NCI-H526 treated with DMSO at 0.1 percent for 48 hours (cell line): ENCODE results near the gene PTPA.
"Not testable (repeated sequence)": the region's sequence is repeated elsewhere in the genome, so short reads cannot be mapped to it uniquely, and the experiment has no call there.

Experiments
- DNase-seq: peaks from one replicate; lab custom pipeline; 2025; lab: John Stamatoyannopoulos, UW

Gene PTPA

GRCh38 chr9:129176701-129177442, 65.7 kb downstream of the PTPA start:
- DNase-seq = no peak

- no peak for DNase-seq
These were observed 66.2 kb downstream of the PTPA start for GRCh38 chr9:129177443-129177790.

GRCh38 chr9:129177791-129178567, 66.8 kb downstream of the PTPA start, which contains the start of gene IER5L:
Gene IER5L (minus strand): TSS chr9:129178261. CDS start chr9:129178052, 209 bp downstream.
- DNase-seq = peak; percentile 86

DNA sequence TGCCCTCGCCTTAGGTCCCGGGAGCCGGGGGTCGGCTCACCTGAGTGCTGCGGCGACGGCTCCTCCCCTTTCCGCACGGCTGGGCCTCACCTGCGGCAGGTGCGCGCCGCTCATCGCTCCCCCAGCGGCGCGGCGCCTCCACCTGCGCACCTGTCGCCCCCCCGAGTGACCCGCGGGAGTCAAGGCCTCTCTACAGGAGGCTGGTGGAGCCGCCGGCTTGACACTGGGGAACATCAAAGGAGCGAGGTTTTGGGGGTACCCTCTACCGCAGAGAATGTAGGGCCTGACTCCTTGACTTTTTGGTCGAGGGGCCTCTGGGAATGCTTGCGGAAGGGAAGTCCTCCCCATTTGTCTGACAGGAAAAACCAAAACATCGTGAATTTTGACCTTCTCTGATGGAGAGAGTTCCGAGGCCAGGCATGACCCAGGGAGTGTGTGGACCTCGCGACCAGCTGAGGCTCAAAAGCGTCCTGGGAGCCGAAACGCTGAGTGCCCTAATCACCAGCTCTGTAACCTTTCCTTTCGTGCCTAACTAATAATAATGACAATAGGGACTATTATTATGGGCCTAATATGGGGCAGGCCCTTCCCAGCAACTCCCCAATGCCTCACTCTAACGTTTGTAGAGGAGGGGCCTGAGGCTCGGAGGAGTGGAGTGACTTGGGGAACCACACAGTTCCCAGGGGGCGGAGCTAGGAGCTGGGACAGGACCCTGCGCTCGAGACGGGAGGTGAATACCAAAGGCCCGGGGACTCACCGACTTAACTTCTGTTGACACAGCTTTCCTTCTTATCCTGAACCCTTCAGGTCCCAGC, 67.6 kb downstream of the PTPA start:
- no peak for DNase-seq

- no peak for DNase-seq
These were observed 70.0 kb downstream of the PTPA start for GRCh38 chr9:129181246-129181645.

DNA sequence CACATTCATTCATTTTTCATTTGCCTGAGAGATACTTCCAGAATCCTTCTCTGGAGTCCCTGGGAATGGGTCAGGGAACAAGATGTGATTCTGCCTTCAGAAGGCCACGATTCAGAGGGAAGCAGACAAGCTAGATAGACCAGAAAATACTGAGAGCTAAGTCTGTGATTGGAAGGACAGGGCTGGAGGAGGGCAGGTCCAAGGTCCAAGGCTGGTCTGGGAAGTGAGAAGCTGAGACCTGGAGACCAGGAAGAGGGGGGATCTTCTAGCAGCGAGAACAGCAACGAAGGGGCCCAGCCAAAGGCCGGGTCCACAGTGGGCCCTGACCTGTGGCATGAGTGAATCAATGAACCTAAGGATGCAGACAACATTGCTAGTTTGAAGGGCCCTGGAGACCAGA, 70.9 kb downstream of the PTPA start:
- DNase-seq = no peak

- DNase-seq = no peak
These were observed 71.6 kb downstream of the PTPA start for GRCh38 chr9:129182625-129183494.

DNA sequence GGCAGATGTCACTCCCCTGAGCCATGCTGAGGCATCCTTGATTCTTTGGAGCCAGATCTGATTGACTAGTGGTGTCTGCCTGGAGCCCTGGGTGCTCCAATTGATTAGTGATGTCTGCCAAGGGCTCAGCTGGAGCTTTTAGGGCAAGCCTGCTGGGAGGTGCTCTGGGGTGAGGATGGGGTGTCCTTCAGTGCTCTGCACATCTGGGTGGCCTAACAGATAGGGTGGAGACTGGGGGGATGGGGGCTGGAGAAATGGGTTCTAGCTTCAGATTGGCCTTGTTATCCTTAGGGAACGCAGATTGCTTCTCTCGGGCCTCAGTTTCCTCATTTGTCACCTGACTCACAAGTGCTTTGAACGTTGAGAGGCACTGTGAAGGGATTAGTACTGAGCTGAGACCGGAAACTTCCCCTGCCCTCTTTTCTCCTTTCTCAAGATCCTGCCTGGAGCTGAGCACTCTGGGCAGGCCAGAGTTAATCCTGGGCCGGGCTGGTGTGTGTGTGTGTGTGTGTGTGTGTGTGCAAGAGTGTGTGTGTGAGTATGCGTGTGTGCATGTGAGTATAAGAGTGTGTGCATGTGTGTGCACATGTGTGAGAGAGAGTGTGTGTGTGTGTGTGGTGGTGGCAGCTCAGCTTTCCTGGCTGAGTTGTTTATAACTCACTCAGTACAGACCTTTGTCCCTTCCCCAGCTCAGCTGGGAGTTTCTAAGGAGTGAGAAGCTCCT, 72.4 kb downstream of the PTPA start:
- DNase-seq = no peak

DNA sequence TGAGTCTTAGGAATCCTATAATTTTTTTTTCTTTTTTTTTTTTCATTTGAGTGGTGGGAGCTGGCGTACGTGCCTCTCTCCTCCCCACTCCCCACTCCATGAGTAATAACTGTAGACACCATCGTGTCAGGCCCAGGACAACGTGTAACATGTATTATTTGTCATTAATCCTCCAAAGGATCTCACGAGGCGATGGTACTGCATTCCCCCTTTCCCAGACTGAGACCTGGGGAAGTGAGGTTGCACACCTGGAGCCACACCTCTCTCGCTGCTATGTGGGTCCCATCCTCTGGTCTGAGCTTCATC, 73.0 kb downstream of the PTPA start:
- DNase-seq = no peak

- DNase-seq = no peak
These were observed 73.4 kb downstream of the PTPA start for GRCh38 chr9:129184596-129185122.

- no peak for DNase-seq
These were observed 74.2 kb downstream of the PTPA start for GRCh38 chr9:129185402-129185801.

DNA sequence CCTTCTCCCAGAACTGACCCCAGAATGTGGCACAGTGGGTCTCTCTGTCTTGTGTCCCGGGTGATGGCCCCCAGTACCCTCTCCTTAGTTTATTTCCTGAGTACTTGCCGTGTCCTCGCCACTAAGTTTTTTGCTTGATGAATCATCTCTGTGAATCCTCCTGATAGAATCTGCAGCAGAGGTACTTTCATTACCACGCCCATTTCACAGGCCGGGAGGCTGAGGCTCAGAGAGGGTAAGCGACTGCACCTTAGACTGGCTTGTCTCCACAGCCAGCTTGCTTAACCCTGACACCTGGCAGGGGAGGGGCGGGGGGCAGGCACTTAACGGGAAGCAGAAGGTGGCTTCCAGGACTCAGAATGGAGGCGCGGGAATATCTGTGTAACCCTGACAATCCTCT, 74.8 kb downstream of the PTPA start:
- no peak for DNase-seq

DNA sequence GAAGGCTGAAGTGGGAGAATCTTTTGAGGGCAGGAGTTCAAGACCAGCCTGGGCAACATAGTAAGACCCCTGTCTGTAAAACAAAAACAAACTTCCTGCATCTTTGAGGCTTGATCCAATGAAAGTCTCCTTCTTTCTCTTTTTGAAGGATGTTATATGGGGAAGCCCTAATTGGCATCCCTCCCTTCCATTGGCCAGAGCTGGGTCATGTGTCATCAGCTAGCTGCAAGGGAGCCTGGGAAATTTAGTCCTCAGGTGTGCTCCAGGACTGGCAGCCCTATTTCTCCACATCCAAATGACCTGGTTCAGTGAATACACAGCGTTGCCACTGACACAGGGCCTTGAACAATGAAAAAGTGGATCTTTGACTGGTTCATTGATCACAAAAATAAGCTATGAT, 75.8 kb downstream of the PTPA start:
- no peak for DNase-seq

DNA sequence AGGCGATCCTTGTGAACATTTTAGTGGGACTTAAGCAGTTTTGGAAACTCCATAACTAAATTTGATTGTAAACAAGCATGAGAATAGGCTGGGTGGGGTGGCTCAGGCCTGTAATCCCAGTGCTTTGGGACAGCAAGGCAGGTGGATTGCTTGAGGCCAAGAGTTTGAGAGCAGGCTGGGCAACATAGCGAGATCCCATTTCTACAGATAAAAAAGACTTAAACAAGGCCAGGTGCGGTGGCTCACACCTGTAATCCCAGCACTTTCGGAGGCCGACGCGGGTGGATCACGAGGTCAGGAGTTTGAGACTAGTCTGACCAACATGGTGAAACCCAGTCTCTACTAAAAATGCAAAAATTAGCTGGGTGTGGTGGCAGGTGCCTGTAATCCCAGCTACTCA, 78.8 kb downstream of the PTPA start:
- DNase-seq = not testable (repeated sequence)

GRCh38 chr9:129191234-129191633, 80.0 kb downstream of the PTPA start:
- DNase-seq = no peak

DNA sequence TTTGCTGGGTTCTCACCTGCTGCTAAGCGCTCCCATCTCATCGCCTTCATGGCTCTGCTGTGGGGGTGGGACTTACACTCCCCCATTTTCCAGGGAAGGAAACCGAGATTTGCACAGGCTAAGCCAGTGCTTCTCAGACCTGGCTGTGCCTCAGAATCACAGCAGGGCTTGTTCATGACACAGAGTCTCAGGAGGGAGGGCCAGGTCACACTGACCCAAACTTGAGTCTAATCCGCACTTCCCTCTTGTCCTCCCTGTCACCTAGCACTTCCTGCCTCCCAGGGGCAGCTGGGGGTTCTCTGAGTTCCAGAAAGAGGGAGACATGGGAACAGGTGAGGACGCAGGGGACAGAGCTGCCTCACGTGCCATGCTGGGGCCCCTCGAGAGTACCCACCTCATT, 82.4 kb downstream of the PTPA start:
- DNase-seq = no peak

DNA sequence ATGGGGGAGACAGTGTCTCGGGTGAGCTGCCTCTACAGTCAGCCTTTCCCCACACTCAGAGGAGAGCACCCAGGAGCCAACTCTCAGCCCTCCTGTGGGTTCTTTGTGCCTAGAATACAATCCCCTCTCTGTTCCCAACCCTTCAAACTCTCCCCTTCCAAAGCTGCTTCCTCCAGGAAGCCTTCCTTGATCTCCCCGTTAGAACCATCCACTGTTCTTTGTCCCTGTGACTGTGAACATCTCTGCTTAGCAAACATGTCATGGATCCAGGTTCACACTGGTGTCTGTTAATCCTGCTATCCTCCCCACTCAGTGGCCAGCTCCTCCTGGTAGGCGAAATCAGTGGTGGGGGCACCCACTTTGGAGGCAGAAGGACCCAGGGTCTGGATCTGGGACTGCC, 83.0 kb downstream of the PTPA start:
- no peak for DNase-seq

DNA sequence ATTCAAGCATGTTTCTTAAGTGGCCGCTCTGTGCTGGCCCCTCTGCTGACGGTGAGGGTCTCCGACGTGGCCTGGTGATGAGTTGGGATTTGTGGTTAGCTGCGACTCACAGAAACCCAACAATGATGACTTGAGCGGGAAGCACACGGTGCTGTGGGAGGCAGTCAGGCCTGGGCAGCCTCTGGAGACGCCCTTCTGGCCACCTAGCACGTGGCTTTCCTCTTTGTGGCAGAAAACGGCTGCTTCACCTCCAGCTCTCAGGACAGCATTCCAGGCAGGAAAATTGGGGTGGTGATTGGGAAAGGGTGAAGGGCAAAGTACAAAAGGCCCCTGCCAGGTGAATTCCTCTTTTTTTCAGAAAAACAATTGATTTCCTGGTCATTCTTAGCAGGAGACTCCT, 84.4 kb downstream of the PTPA start:
- DNase-seq = no peak

GRCh38 chr9:129197045-129197444, 85.8 kb downstream of the PTPA start:
- not testable (repeated sequence) for DNase-seq

DNA sequence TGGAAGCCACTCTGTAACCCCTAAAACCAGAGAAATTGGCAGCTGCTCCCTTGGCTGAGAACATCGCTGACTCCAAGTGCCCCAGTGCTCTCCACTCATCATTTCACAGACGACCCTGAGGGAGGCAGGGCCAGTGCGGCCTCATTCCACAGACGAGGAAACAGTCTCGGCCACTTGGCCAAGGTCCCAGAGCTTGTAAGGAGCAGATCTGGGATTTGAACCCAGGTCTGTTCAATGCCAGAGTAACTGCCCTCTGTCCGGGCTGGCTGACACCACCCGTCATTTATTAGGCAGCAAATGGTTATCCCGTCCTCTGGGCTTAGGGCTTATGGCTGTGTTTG, 86.7 kb downstream of the PTPA start:
- DNase-seq = no peak
